OCI-LY1 (cell line): ENCODE results near the gene COX14.

Experiments
- H2AFZ ChIP-seq: fragments of 200-600 bp; sonication (generic), shearing (Covaris generic); 2 replicates; pipeline ENCODE4 v1.6.0; 2014; ENCODE audit warnings: antibody characterized with exemption, mild to moderate bottlenecking, low read length
- H3F3A ChIP-seq: fragments of 200-600 bp; sonication (generic), shearing (Covaris generic); 2 replicates; pipeline ENCODE4 v1.6.0; 2014; ENCODE audit warnings: mild to moderate bottlenecking, antibody characterized with exemption, low read length, moderate library complexity; ENCODE audit not compliant: insufficient read depth
- H3K27ac ChIP-seq: fragments of 200-600 bp; sonication (generic); 2 replicates; pipeline ENCODE4 v1.5.1; 2014; ENCODE audit warnings: low read length, mixed run types, mild to moderate bottlenecking, low read depth; ENCODE audit not compliant: poor library complexity, severe bottlenecking
- H3K27me3 ChIP-seq: fragments of 200-600 bp; sonication (generic); 2 replicates; pipeline ENCODE4 v1.6.0; 2014; ENCODE audit warnings: antibody characterized with exemption, mild to moderate bottlenecking, low read length, moderate library complexity; ENCODE audit not compliant: insufficient read depth
- H3K36me3 ChIP-seq: fragments of 200-600 bp; sonication (generic); 2 replicates; pipeline ENCODE4 v1.6.1; 2014; ENCODE audit warnings: mild to moderate bottlenecking, antibody characterized with exemption, low read length, moderate library complexity, mixed read lengths; ENCODE audit not compliant: insufficient read depth
- H3K4me1 ChIP-seq: fragments of 200-600 bp; sonication (generic); 2 replicates; pipeline ENCODE4 v1.5.1; 2014; ENCODE audit warnings: mild to moderate bottlenecking, low read length, moderate library complexity; ENCODE audit not compliant: insufficient read depth, severe bottlenecking
- H3K4me2 ChIP-seq: fragments of 200-600 bp; sonication (generic), shearing (Covaris generic); 2 replicates; pipeline ENCODE4 v1.6.1; 2014; ENCODE audit warnings: low read length
- H3K4me3 ChIP-seq: fragments of 200-600 bp; sonication (generic); 2 replicates; pipeline ENCODE4 v1.5.1; 2014; ENCODE audit warnings: low read length, low read depth, mild to moderate bottlenecking, mixed read lengths; ENCODE audit not compliant: poor library complexity, severe bottlenecking
- H3K79me2 ChIP-seq: fragments of 200-600 bp; shearing (Covaris generic); 2 replicates; pipeline ENCODE4 v1.6.1; 2016; ENCODE audit warnings: mixed run types, low read length, mixed read lengths; ENCODE audit not compliant: insufficient read depth
- H3K9ac ChIP-seq: fragments of 200-600 bp; sonication (generic), shearing (Covaris generic); 2 replicates; pipeline ENCODE4 v1.6.1; 2014; ENCODE audit warnings: mild to moderate bottlenecking, low read length, mixed read lengths
- H3K9me2 ChIP-seq: fragments of 200-600 bp; sonication (generic), shearing (Covaris generic); 2 replicates; pipeline ENCODE4 v1.6.1; 2014; ENCODE audit warnings: low read depth, mild to moderate bottlenecking, low read length, mixed read lengths
- H3K9me3 ChIP-seq: fragments of 200-600 bp; shearing (Covaris generic); 2 replicates; pipeline ENCODE4 v1.6.1; 2014; ENCODE audit warnings: low read length, mixed read lengths
- H4K20me1 ChIP-seq: fragments of 200-600 bp; sonication (generic), shearing (Covaris generic); 2 replicates; pipeline ENCODE4 v1.6.0; 2016; ENCODE audit warnings: mild to moderate bottlenecking, low read length; ENCODE audit not compliant: insufficient read depth
- EZH2 ChIP-seq: fragments of 200-600 bp; sonication (generic), shearing (Covaris generic); IDR thresholded peaks from 2 replicates; pipeline ENCODE4 v1.8.0; 2017; ENCODE audit warnings: borderline replicate concordance, mixed run types, mild to moderate bottlenecking, antibody characterized with exemption, low read length, moderate library complexity, mixed read lengths
- TF ChIP-seq, protein P1 (sequence below): fragments of 200-600 bp; sonication (generic), shearing (Covaris generic); IDR thresholded peaks from 2 replicates; pipeline ENCODE4 v1.5.1; 2017; ENCODE audit warnings: mild to moderate bottlenecking, antibody characterized with exemption, low read length, moderate library complexity, mixed read lengths

Gene COX14

GRCh38 chr12:50167049-50167828, 55.2 kb downstream of the COX14 start, which contains the start of gene CERS5:
CERS5 (minus strand) TSS chr12:50167369; CDS start chr12:50167297, 72 bp downstream.
- no peaks in the 10 kb centered on the region for H3K9me3 ChIP-seq
- no peak for TF ChIP-seq EZH2
- TF ChIP-seq, protein P1, sequence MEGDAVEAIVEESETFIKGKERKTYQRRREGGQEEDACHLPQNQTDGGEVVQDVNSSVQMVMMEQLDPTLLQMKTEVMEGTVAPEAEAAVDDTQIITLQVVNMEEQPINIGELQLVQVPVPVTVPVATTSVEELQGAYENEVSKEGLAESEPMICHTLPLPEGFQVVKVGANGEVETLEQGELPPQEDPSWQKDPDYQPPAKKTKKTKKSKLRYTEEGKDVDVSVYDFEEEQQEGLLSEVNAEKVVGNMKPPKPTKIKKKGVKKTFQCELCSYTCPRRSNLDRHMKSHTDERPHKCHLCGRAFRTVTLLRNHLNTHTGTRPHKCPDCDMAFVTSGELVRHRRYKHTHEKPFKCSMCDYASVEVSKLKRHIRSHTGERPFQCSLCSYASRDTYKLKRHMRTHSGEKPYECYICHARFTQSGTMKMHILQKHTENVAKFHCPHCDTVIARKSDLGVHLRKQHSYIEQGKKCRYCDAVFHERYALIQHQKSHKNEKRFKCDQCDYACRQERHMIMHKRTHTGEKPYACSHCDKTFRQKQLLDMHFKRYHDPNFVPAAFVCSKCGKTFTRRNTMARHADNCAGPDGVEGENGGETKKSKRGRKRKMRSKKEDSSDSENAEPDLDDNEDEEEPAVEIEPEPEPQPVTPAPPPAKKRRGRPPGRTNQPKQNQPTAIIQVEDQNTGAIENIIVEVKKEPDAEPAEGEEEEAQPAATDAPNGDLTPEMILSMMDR: no peak

More at GRCh38 chr12:50167049-50167828, 55.2 kb downstream of the COX14 start, which contains the start of gene CERS5:
- Histone ChIP-seq H3K4me2 (peak within 1 kb of the TSS; percentile 87), H3K79me2 (peaks cover 25% of the 10 kb centered on the region), H3K4me3 (peak within 1 kb of the TSS; percentile 83), H3K9me2 (no peaks in the 10 kb centered on the region), H3K27me3 (no peaks in the 10 kb centered on the region), H3K4me1 (peaks cover 15% of the 10 kb centered on the region), H4K20me1 (no peaks in the 10 kb centered on the region), H3K27ac (peak within 1 kb of the TSS; percentile 20), H2AFZ (0 out of 2 replicates have a peak within 1 kb of the TSS, but pooled peaks have one; percentile 80), H3K36me3 (no peaks in the 10 kb centered on the region), H3F3A (no peaks in the 10 kb centered on the region), H3K9ac (peak within 1 kb of the TSS; percentile 84)
